Stimulated activated CD4-positive, alpha-beta T cell treated with anti-CD3 and anti-CD28 coated beads, Interleukin-2, amount 100 ng/mL, for 24 hours (primary cell): ENCODE data around the gene COL4A5.
"Not testable (repeated sequence)": the region's sequence is repeated elsewhere in the genome, so short reads cannot be mapped to it uniquely, and the experiment has no call there.

Experiments used
- DNase-seq, 2 donors: peaks; one replicate each; pipeline ENCODE4 v3.0.0-alpha.2; 2020

The COL4A5 gene

DNA sequence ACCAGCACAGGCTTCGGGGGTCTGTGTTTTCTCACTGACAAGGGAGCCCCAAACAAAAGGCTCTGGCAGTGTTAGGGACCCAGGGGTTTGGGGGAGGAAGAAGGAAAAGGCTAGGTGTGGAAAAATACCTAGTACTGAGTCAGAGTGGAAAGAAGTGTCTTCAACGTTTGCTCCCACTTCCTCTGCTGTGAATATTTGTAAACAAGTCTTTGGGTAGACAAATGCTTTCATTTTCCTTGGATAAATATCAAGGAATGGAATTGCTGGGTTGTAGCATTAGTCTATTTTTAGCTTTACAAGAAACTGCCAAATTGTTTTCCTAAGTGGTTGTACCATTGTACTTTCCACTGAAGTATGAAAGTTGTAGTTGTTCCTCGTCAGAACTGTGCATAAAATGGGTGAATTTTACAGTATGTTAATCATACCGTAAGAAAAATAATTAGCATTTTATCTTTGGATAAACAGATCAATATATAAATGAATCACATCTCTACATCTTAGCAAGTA, 17.4 kb downstream of the COL4A5 start:
- no peak for DNase-seq

DNA sequence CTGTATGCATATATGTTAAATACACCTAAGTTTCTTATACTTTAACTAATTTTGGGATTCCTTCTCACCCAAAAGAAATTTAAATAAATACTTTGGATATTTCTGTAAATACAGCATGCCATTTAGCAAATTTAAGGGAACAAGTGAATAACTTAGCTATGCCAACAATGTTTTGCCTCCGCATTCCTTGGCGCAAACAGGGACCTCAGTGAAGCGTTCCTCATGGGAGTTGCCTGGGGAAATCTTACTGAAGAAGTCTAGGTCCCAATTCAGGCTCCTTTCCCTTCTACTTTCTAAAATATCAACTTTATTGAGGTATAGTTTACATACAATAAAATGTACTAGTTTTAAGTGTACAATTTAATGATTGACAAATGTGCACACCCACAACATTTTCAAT, 25.0 kb downstream of the COL4A5 start:
- DNase-seq = no peak

DNA sequence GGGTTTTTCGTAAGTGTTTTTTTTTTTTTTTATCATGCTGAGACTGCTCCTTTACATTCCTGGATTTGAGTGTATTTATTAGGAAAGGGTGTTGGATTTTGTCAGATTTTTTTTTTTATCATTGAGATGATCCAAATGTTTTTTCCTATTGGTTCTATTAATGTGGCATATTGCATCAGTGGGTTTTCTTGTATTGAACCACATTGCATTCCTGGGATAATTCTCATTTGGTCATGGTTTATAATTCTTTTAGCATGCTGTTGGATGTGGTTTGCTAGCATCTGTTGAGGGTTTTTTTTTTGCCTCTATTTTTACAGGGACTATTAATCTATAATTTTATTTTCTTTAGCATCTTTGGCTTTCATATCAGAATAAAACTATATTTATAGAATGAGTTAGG, 28.8 kb downstream of the COL4A5 start:
- no peak for DNase-seq

DNA sequence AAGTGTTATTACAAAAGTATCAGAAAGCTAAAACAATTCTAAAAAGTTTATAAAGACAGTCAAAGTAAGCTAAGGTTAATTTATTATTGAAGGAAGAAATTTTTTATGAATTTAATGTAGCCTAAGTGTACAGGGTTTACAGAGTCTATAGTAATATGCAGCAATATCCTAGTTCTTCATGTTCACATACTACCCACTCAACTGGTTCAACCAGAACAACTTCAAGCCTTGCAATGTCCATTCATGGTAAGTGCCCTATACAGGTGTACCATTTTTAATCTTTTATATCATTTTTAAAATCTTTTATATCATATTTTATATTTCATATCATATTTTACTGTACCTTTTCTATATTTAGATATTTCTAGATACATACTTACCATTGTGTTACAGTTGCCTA, 34.3 kb downstream of the COL4A5 start:
- no peak for DNase-seq

DNA sequence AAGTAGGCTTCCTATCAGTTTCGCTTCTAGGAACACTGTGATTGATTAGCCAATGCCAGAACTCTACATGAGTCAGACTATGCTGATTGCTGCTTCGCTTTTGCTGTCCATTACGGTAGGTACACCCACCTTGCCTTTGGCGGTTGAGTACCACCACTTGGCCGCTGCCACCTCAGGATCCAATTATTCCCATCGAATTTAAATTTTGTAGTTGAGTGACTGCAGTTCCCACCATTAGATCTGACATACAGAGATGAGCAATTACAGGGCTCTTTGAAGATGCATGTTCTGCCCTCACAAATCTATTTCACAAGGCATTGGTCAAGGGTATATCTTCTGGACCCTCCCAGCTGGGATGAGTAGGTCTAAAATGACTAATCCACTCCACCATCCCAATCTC, 41.9 kb downstream of the COL4A5 start:
- not testable (repeated sequence) for DNase-seq

DNA sequence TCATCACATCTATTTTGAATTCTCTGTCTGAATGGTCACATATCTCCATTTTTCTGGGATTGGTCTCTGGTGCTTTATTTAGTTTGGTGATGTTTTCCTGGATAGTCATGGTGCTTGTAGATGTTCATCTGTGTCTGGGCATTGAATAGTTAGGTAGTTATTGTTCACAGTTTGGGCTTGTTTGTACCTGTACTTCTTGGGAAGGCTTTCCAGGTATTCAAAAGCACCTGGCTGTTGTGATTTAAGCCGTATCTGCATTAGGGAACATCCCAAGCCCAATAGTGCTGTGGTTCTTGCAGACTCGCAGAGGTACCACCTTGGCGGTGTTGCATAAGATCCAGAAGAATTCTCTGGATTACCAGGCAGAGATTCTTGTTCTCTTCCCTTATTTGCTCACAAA, 44.6 kb downstream of the COL4A5 start:
- DNase-seq = no peak

DNA sequence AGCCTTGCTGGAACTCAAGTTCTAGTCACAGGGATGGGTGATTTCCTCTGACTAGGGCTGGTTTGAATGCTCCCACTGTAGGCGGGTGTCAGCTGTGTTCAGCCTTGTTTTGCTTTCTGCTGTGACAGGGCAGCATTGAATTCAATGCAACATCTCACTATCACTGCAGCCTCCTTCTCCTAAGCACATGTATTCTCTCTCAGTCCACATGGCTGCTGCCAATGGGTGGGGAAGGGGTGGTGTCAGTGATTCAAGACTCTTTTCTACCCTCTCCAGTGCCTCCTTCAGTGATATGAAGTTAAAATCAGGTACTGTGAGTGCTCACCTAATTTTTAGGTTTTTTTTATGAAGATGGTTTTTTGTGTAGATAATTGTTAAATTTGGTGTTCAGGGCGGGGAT, 46.3 kb downstream of the COL4A5 start:
- DNase-seq = no peak

DNA sequence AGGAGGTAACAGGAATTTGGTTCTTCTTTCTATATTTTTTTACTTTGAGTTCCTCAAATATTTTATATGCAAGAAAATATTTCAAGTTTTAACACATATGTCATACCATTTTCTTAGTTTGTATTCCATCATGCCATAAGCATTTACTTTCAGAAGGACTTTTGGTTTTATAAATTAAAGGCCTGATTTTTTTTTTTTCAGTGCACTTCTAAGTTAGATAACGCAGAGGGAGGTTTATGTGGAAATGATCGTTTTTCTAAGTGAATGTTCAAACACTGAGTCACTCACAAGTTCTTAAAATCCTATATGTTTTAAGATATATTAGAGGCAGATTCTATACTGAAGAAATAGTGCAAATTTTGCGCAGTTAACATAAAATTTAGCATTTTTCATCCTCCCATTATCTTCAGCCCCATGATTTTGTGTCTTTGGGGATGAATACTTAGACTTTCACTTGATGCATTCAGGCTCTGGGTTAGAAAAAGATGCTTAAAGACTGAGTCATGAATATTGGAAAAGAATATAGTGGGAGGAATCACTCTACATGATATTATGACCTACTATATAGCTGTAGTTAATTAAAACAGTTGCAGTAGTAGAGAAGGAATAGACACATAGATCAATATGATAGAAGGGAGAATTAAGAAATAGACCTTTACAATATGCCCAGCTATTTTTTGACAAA, 54.9 kb downstream of the COL4A5 start:
- DNase-seq = no peak

DNA sequence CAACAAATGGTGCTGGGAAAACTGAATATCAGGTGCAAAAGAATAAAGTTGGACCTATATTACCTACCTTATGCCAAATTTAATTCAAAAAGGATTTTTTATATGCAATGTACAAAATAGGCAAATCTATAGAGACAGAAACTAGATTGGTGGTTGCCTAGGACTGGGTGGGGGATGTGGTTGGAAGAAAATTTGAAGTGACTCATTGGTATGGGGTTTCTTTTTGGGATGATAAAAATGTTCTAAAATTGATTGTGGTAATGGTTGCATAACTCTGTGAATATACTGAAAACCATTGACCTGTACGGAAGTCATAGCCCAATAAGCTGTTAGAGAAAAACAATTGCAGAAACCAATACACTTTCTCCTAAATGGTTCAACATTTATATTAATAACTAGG, 72.1 kb downstream of the COL4A5 start:
- DNase-seq = no peak

DNA sequence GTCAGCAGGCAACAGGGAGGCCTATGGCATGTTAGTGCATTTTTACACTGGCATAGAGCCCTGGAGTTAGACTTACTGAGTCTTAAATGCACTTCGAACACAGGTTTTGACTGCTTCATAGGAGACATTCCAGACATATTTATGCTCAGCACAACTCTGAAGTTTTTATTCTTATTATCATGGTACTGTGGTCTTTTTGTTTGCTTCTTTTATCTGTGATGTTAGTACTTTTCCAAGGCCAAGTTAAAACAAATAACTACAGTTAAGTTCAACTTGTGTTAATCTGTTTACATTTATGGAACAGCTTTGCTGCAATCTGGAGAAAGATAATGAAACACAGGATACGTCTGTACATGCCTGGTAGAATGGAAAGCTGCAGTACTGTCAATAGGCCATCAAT, 76.5 kb downstream of the COL4A5 start:
- no peak for DNase-seq

DNA sequence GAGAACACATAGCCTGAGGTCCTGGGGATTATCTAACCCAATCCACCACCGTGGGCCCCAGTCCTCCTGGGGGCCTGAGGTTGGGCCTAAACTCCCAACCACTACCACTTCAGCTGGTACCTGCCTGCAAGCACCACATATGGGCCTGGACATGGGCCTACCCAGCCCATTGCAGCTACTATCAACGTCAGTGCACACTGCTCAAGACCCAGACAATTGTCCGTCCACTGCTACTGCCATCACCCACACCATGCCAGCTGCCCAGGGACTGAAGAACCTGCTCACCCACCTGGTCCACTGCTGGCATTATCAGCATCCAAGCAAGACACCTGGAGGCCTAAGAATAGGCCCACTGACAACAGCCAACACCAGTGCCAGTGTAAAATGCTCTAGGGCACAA, 88.1 kb downstream of the COL4A5 start:
- DNase-seq = no peak

DNA sequence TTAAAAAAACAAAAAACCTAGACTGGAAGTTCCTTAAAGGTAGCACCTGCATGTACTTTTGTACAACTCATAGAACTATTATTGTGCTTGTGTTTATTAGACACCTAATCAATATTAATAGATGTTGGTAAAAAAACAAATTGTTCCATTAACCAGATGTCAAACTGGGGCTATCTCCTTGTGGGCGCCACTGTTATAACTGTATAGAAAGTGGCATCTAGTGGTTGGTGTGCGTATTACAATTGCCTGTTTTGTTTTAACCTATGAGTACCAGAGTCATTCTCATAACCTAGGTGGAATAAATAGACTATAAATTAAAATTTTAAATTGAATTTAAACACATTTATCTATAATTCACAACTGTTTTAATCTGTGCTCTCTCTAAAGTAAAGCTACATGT, 97.4 kb downstream of the COL4A5 start:
- no peak for DNase-seq

DNA sequence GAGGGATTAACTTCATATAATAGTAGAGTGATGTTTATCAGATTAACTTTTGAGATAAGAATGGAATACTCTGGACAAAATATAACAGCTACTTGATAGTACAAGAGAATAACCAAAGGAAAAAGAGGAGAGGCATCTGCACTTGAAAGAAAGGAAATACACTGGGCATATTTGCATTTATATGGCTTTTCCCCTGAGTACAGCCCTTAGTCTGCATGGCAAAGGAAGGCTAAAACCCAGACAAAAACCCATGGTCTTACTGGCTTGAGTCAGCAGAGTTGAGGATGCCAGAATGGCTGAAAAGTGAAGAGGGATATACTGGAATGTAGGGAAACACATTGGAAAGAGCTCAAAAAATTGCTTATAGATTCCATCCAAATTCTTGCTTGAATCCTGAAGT, 101.6 kb downstream of the COL4A5 start:
- no peak for DNase-seq

DNA sequence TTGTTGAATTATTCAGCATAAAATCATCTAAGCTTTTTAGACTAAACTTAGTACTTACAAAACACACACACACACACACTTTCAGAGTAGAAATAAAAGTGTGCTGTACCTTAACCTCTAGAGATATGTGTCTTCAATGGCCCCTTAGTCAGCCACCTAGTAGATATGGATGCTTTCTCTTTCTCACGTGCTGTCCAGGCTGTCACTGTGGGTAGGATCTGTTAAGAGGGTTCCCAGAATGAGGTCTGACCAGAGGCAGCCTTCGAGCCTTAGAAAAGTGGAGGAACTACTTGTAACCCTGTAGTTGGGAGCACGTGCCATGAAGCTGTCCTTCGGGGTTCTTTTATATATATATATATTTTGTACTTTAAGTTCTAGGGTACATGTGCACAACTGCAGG, 117.9 kb downstream of the COL4A5 start:
- no peak for DNase-seq

DNA sequence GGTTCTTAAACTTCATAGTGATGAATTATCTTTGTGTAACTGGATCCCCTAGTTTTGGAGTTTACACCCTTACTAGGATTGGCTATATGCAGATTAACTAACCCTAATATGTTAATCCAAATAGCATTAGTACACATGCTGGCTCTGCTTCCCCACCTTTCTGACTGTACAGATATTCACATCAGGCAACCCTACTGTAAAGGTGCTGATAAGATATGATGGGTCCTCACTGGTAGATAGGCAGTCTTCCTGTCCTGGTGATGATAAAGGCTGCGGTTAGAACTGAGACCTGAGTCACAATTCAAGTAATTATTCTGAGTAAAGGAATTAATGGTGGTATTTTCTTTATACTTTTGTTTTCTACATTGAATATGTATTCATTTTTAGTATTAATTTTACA, 118.6 kb downstream of the COL4A5 start:
- DNase-seq = no peak

DNA sequence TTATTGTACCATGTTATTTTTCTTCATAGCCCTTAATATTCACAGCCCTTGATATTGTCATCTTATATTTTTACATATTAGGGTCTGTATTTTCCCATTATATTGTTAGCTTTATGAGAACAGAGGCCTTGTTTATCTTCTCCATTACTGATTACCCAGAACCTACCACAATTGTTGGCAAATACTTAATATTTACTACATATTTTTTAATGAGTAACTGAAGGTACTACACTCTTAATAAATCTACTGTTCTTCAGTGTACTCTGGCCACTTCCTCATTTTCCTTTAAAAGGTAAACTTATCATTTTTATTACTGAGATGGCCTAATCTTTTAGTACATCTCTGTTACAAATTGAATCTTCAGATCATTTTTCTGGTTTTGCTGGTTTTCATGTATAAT, 133.5 kb downstream of the COL4A5 start:
- DNase-seq = no peak

DNA sequence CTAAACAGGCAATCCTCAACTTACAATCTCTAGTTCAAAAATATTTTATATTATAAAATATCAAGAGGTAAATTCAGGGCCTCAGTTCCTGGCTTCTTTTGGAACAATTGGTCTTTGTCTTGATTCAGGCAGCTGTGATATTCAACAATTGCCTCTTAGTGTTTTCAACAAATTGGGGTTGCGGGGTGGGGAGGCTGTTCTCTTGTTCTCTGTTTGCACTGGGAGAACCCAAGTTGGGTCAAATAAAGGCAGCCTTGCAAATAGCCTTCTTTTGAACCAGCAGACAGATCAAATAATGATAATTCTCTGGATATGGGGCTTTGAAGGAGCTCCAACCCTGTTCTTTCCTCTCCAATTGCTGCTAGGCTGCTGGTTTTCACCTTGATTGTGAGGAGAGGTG, 142.5 kb downstream of the COL4A5 start:
- DNase-seq = no peak

DNA sequence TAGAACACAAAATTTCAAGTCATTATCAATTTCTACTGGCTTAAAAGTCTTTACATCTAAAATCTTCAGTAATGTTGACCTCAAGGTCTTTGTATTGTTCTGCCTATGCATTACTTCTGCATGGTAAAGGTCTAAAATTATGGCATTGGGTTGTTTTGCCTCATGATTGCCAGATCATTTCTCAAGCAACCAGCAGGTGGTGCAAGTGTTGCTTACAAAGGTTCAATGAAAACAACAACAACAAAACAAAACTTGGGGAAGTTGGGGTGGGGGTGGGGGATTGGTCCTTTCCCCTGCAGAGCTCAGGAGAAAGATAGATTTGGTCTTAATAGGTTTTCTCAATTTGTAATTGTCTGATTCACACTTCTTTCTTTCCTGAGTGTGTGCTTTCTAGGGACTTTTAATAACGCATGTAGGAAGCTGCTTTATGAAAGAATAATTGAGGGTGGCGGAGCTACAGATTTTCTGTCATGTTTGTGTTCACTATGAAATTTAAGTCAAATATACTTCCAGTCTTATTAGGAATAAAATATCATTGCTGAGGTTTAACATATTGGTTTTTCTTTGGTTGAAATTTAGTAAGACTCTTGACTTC, 145.1 kb downstream of the COL4A5 start:
- no peak for DNase-seq

DNA sequence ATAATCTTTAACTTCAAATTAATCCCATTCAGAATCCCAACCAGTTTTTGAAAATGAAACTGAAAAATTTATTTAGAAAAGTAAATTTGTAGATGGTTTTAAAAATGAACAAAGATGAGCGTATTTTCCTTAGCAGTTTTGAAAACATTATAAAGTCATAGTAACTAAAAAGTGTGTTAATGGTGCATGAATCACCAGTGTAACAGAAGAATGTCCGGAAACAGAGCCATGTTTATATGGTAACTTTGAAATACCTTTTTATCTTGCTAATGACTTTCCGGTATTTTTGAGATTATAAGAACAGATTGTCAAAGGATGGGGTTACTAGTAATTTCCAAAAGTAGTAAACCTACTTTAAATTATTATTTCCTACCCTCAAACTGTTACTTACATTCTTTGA, 150.9 kb downstream of the COL4A5 start:
- no peak for DNase-seq

DNA sequence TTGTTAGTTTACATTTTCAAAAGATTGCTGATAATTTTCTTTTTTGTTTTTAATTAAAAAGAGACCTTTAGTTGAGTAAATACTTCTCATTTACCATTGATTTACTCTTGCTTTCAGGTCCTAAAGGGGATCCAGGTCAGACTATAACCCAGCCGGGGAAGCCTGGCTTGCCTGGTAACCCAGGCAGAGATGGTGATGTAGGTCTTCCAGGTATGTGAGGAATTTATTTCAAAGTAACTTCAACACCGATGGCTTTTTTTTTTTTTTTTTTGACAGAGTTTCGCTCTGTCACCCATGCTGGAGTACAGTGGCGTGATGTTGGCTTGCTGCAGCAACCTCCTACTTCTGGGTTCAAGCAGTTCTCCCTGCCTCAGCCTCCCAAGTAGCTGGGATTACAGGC, 161.6 kb downstream of the COL4A5 start:
- no peak for DNase-seq

DNA sequence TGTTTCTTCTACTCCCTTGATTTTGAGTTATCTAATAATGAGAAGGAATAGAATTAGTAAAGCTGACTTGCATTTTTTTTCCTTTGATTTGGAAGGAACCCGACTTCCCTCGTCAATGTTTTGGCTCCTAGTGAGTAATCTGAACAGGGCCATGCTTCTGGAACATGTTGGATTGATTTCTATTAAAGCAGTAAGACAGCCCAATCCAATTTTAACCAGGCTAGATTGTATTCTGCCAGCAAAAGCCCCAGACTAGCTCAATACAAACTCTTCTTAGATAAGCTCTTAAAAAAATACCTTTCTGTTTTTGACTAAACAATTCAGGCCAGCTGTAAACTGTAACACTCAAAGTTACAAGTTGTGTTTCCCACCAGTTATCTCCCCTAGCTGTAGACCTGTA, 170.5 kb downstream of the COL4A5 start:
- DNase-seq = no peak

DNA sequence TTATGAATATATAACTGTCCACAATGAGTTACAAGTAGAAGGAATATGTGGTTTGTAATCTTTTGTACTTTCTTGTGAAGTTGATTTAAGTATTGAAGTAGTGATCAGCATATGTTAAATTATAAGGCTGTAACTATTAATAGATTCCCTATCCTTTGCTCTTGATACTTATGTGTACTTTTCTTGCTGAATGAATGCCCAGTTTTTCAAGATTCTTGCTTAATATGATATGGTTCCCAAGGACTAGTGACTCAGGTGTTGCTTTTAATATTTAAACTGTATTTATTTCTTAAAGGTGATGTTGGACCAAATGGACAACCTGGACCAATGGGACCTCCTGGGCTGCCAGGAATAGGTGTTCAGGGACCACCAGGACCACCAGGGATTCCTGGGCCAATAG, 175.0 kb downstream of the COL4A5 start:
- no peak for DNase-seq

DNA sequence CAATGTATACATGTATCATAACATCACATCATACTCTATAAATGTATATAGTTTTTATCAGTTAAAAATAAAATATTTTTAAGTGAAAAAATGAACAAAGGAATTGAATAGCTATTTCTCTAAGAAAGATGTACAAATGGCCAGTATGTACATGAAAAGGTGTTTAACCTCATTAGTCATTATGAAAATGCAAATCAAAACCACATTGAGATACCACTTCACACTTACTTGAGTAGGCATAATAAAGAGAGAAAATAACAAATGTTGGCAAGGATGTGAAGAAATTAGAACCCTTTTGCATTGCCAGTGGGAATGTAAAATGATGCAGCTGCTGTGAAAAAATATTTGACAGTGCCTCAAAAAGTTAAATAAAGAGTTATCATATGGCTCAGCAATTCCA, 201.2 kb downstream of the COL4A5 start:
- no peak for DNase-seq

DNA sequence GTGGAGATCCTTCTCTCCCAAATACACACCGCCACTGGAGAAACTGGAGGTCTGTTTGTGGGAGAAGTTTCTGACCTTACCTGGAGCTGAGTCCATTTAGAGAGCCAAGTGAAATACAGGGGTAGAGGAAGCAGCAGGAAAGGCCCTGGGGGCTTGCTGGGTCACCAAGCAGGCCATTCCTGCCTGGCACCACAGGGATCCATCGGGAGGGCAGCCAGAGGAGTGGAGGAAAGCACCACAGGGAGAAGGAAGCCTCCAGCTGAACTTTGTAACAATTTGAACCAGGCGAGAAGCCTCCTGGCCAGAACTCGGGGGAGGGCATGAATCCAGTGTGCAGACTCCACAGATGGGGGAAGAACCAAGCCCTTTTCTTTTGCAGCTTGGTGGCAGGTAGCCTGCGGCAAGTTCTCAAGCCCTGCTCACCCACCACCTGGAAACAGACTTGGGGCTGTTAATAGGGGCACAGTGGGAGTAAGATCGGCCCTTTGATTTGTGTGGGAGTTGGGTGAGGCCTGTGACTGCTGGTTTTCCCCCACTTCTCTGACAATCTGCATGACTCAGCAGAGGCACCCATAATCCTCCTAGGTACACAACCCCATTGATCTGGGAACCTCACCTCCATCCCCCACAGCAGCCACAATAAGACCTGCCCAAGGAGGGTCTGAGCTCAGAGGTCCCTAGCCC, 202.1 kb downstream of the COL4A5 start:
- DNase-seq = no peak

DNA sequence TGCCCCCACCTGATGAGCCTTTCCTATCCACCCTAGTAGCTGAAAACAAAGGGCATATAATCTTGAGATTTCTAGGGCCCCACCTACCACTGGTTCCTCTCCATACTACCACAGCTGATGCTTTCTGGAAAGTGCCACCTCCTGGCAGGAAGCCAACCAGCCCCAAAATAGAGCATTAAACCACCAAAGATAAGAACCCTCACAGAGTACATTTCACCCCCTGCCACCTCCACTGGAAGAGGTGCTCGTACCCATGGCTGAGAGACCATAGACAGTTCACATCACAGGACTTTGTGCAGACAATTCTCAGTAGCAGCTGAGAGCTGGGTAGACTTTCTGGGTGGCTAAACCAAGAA, 202.6 kb downstream of the COL4A5 start:
- no peak for DNase-seq
